Heart left ventricle (tissue), 16 donors: ENCODE measurements around the gene CBY1. TPM values are rescaled to one million over a fixed set of nuclear protein-coding genes. Genes with fewer than 3 reads are reported as not detected.

ENCODE experiments used
- ATAC-seq, 4 donors: fragments of 200-7000 bp; cut with Tn5 transposase; one replicate each; pipeline ENCODE4 v1.9.1; 2020 to 2022; ENCODE audit warnings: moderate library complexity in 4 of 4, mild to moderate bottlenecking in 3 of 4, moderate number of reproducible peaks in 1 of 4
- DNase-seq, 5 donors: peaks; one replicate each; pipeline ENCODE4 v3.0.0-alpha.2; 2020
- H3K27ac ChIP-seq, 12 donors: fragments of 200-600 bp; sonication (generic) in 4 of 12; one replicate each; pipeline versions ENCODE4 v1.5.0 to v1.8.0; 2016 to 2022; ENCODE audit warnings: mild to moderate bottlenecking in 2 of 12
- H3K27me3 ChIP-seq, 9 donors: fragments of 200-600 bp; sonication (generic) in 2 of 9; one replicate each; pipeline versions ENCODE4 v1.5.1 to v1.8.0; 2016 to 2022; ENCODE audit warnings: mild to moderate bottlenecking in 3 of 9
- H3K36me3 ChIP-seq, 9 donors: fragments of 200-600 bp; sonication (generic) in 2 of 9; one replicate each; pipeline versions ENCODE4 v1.5.0 to v1.8.0; 2018 to 2022; ENCODE audit warnings: mild to moderate bottlenecking in 2 of 9
- H3K4me1 ChIP-seq, 12 donors: fragments of 200-600 bp; sonication (generic) in 4 of 12; one replicate each; pipeline versions ENCODE4 v1.5.0 to v1.8.0; 2016 to 2022; ENCODE audit warnings: mild to moderate bottlenecking in 3 of 12
- H3K4me3 ChIP-seq, 12 donors: fragments of 200-600 bp; sonication (generic) in 4 of 12; one replicate each; pipeline versions ENCODE4 v1.5.0 to v1.8.0; 2017 to 2022; ENCODE audit warnings: mild to moderate bottlenecking in 9 of 12, moderate library complexity in 4 of 12
- H3K9me3 ChIP-seq, 12 donors: fragments of 200-600 bp; sonication (generic) in 4 of 12; one replicate each; pipeline versions ENCODE4 v1.5.0 to v1.8.0; 2016 to 2022; ENCODE audit warnings: mild to moderate bottlenecking in 1 of 12
- CTCF ChIP-seq, 12 donors: fragments of 200-600 bp; sonication (generic) in 4 of 12; IDR thresholded peaks; one replicate each; pipeline versions ENCODE4 v1.5.0 to v1.8.0; 2018 to 2022; ENCODE audit warnings: antibody characterized with exemption in 12 of 12, mild to moderate bottlenecking in 5 of 12
- POLR2A ChIP-seq, 2 donors: fragments of 450-650 bp; IDR thresholded peaks; one replicate each; pipeline ENCODE4 v1.6.1; 2017; ENCODE audit warnings: antibody characterized with exemption in 2 of 2, mild to moderate bottlenecking in 2 of 2, moderate library complexity in 2 of 2
- WGBS, 4 donors: extraction: QIAGEN DNeasy Blood & Tissue Kit in 2 of 4; methylation state at CpG; one replicate each; pipeline versions ENCODE4 v1.1.5 to v1.1.7; 2013 to 2018; 5-methylcytosine and 5-hydroxymethylcytosine counted together
- intact Hi-C, 10 donors: fragments of 100-400 bp; cut with DNase I; formaldehyde crosslinking; loops; one replicate each; pipeline versions ENCODE4 v1.11.1 to v1.14.2; 2022
- polyA plus RNA-seq, 2 donors: library from polyadenylated mRNA; stranded (reverse); fragments of 200-250 nt; gene quantifications; one replicate each; pipeline ENCODE4 v1.2.3, GENCODE V29; 2013
- total RNA-seq, 9 donors: library from RNA; depleted of rRNA in 2 of 9; stranded (reverse); fragments of >200 nt in 2 of 9; fragmentation: NEBNext Ultra II Directional in 3 of 9; extraction: Animal tissue kit (Norgen Biotek cat#: 25700) in 3 of 9; gene quantifications; one replicate each; pipeline versions ENCODE4 v1.1.0 to v1.2.4, GENCODE V29; 2016 to 2023
- donor health status: ischemic (EF 13 %, LVEDD 7.1; RV severe dilation, severe dysfunction).
- donor health status: healthy with polysubstance abuse.
- donor health status: DM: no; HTN: yes; CAD: no.
- donor health status: DM: no; HTN: no; CAD: no.
- donor health status: ischemic (EF 25% LVEDD 6.9; RV normal size, moderate dysfunction).
- donor health status: ischemic (EF 25% LVEDD 5.7; RV mildly dilated, moderate dysfunction).
- donor health status: healthy.
- donor health status: DM: yes; HTN: yes; CAD: no.
- donor health status: ischemic (EF 35%, LVEDD 5.7; RV mildly dilated, moderate dysfunction).
- donor health status: nonischemic (EF 11% LVEDD 7.7; RV severe dilation, severe dysfunction).
- donor health status: DM: yes; HTN: yes; CAD: no.
- donor health status: PGD.
- donor health status: ischemic (EF 29% LVEDD 5.4; RV normal size, mild dysfunction).
- donor health status: nonischemic (EF 23%, LVEDD 6.1; RV moderate dilation, normal function).

Gene CBY1
- total and polyA plus RNA-seq, 11 donors = 24.1 to 71.7 (median 37.9) TPM

DNA sequence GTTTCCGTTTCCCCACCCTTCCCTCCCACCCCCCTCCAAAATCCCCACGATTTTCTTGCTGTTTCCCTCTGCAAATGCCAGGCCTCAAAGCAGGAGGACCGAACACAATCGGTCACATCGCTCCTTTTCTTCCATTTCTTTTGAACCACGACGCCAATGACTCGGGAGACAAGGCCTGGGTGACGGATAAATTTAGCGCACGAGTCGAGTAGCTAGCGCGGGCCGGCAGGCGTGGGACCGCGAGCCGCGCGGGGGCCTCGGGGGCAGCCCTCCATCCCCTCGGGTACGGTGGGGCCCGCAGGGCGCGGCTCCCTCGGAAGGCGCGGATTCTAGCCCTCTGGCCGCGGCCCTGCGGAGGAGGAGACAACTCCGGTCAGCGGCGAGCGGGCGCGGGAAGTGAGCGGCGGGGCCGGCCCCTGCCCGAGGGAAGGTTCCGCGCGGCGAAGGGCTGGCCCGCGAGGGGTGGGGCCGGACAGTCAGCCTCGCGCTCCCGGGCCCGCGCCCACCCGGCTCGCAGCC is 43.9 kb downstream of the CBY1 start:
- 0% methylated on average over 14 to 57 of the region's 57 CpGs for WGBS, 4 donors
- peak overlapping the region; percentile 57 to 94 (median 76) for H3K4me3 ChIP-seq
- ATAC-seq (peak in 3 of 4 donors; percentile 10 to 55 (median 47)), DNase-seq (peak; percentile 80 to 91 (median 82))
- intact Hi-C loops = loop anchor here in 2 of 10 donors (2.0 to 10.0 kb wide), 2 partner anchors 18 to 646 kb away; partner anchors contain the start of gene PICK1 (in 1 of the 2)
- H3K36me3 ChIP-seq = peaks cover 0 to 7% (median 0%) of the 10 kb centered on the region in 9 donors
- peaks cover 23 to 62% (median 55%) of the 10 kb centered on the region in 12 donors for H3K4me1 ChIP-seq
- H3K9me3 ChIP-seq = no peaks in the 10 kb centered on the region
- TF ChIP-seq POLR2A (IDR thresholded peaks at IDR 0.05) (no peak), CTCF (IDR thresholded peaks at IDR 0.05) (no peak)
- H3K27ac ChIP-seq = peak overlapping the region; percentile 95 to 99 (median 98)
- H3K27me3 ChIP-seq = no peaks in the 10 kb centered on the region

- peaks cover 0 to 7% (median 0%) of the 10 kb centered on the region in 9 donors for H3K36me3 ChIP-seq
- 1% methylated on average over 38 to 94 of the region's 94 CpGs for WGBS, 4 donors
- DNase-seq (peak; percentile 95 to 98 (median 96)), ATAC-seq (peak; percentile 5 to 64 (median 55))
- peak within 1 kb of the TSS; percentile 95 to 99 (median 98) for H3K27ac ChIP-seq
- TF ChIP-seq CTCF (IDR thresholded peaks at IDR 0.05) (peak in 2 of 12 donors; percentile 22 to 37), POLR2A (IDR thresholded peaks at IDR 0.05) (peak; percentile 93 to 96)
- peak within 1 kb of the TSS; percentile 57 to 94 (median 76) for H3K4me3 ChIP-seq
- H3K9me3 ChIP-seq = no peaks in the 10 kb centered on the region
- peaks cover 23 to 57% (median 52%) of the 10 kb centered on the region in 12 donors for H3K4me1 ChIP-seq
- H3K27me3 ChIP-seq = no peaks in the 10 kb centered on the region
- intact Hi-C loops = loop anchor here in 2 of 10 donors (2.0 to 10.0 kb wide), 2 partner anchors 18 to 646 kb away; partner anchors contain the start of gene PICK1 (in 1 of the 2)
These were observed 44.6 kb downstream of the CBY1 start, which contains the start of gene JOSD1 for GRCh38 chr22:38700789-38701628. TSS of gene JOSD1 (minus strand) at chr22:38700943. CDS start at chr22:38699987, 956 bp downstream.

DNA sequence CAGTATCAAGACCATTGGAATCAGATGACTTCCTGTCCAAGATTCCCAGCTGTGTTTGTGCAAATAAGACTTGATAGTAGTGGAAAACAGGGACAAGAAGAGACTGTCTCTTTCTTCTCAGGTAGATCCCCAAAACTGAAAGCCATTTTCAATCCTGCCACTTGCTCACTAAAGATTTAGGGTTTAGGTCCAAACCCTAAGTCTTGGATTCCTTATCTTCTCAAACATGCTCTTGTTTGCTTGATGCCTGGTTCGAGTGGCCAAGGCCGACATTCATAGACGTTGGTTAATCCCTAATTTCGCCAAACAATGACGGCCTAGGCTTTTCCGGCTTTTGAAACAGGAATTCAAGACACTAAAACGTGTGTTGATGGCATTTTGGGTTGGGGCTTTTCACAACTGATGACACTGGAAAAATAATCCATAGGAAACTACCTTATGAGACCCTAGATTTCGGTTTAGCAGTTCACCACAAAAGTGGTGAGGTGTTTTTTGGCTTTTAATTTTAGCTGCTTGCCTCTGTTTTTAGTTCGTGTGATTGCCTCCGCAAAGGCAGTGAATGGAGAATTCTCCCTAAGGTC is 48.3 kb downstream of the CBY1 start:
- H3K36me3 ChIP-seq = peaks cover 0 to 7% (median 0%) of the 10 kb centered on the region in 9 donors
- peaks cover 0 to 50% (median 36%) of the 10 kb centered on the region in 12 donors for H3K4me1 ChIP-seq
- H3K9me3 ChIP-seq = no peaks in the 10 kb centered on the region
- TF ChIP-seq POLR2A (IDR thresholded peaks at IDR 0.05) (no peak), CTCF (IDR thresholded peaks at IDR 0.05) (no peak)
- intact Hi-C loops = loop anchor here in 3 of 10 donors (5.0 to 10.0 kb wide), 4 partner anchors 48 to 818 kb away; partner anchors contain the start of genes ATF4 (in 1 of the 3), PICK1 (in 1 of the 3) and SUN2 (in 1 of the 3)
- H3K27me3 ChIP-seq = no peaks in the 10 kb centered on the region
- ATAC-seq (no peak), DNase-seq (no peak)
- WGBS, 4 donors = 16 to 21% (median 18%) methylated on average over 10 of the region's 10 CpGs
- peak overlapping the region in 11 of 12 donors; percentile 27 to 86 (median 70) for H3K27ac ChIP-seq
- H3K4me3 ChIP-seq = peak overlapping the region in 10 of 12 donors; percentile 4 to 99 (median 68)
